ENCODE measurements around the gene LNX1.

- TF ChIP-seq CTCF (IDR thresholded peaks at IDR 0.05; ENCODE audit: insufficient read depth, low read length), result no peak
- TF ChIP-seq POLR2AphosphoS5 (IDR thresholded peaks at IDR 0.05; ENCODE audit: low read depth), result no peak
- no peak for TF ChIP-seq SPI1 (IDR thresholded peaks at IDR 0.05; ENCODE audit: borderline replicate concordance, low read depth)
- no peak for TF ChIP-seq GABPA (IDR thresholded peaks at IDR 0.05; ENCODE audit: low read depth)
Observed at GRCh38 chr4:53575552-53575951, 15.7 kb downstream of the LNX1 start.

All from HL-60 (cell line).